Activated effector memory CD4-positive, alpha-beta T cell treated with Interleukin-2 at 50 U/mL for 16 hours (primary cell): ENCODE data around the gene DOK4.
"Not testable (repeated sequence)": the region's sequence is repeated elsewhere in the genome, so short reads cannot be mapped to it uniquely, and the experiment has no call there.

Experiments used
- DNase-seq: peaks from one replicate; pipeline ENCODE4 v3.0.0-alpha.2; 2020

The DOK4 gene

GRCh38 chr16:57500578-57501111, 14.4 kb upstream of the DOK4 start:
- DNase-seq, result no peak

- not testable (repeated sequence) for DNase-seq
Observed at GRCh38 chr16:57499941-57500340, 13.6 kb upstream of the DOK4 start.

- DNase-seq, result no peak
Observed at GRCh38 chr16:57498031-57498430, 11.7 kb upstream of the DOK4 start.

GRCh38 chr16:57497121-57497520, 10.8 kb upstream of the DOK4 start:
- no peak for DNase-seq

- no peak for DNase-seq
Observed at GRCh38 chr16:57493767-57494166, 7.5 kb upstream of the DOK4 start.

- DNase-seq, result no peak
Observed at GRCh38 chr16:57489229-57489628, 2.9 kb upstream of the DOK4 start.

GRCh38 chr16:57486858-57487834, 853 bp upstream of the DOK4 start:
- DNase-seq, result no peak

- no peak for DNase-seq
Observed at GRCh38 chr16:57485091-57485915, 990 bp downstream of the DOK4 start.

- no peak for DNase-seq
Observed at GRCh38 chr16:57484515-57485005, 1.7 kb downstream of the DOK4 start.

- DNase-seq, result no peak
Observed at GRCh38 chr16:57483725-57484514, 2.4 kb downstream of the DOK4 start.

- no peak for DNase-seq
Observed at GRCh38 chr16:57482845-57483545, 3.3 kb downstream of the DOK4 start.

- DNase-seq, result no peak
Observed at GRCh38 chr16:57481421-57481820, 4.9 kb downstream of the DOK4 start.

- no peak for DNase-seq
Observed at GRCh38 chr16:57480754-57481230, 5.5 kb downstream of the DOK4 start.

GRCh38 chr16:57479976-57480753, 6.1 kb downstream of the DOK4 start:
- DNase-seq, result no peak

- DNase-seq, result no peak
Observed at GRCh38 chr16:57479205-57479975, 6.9 kb downstream of the DOK4 start.

- DNase-seq, result no peak
Observed at GRCh38 chr16:57478396-57479204, 7.7 kb downstream of the DOK4 start.

GRCh38 chr16:57477531-57478202, 8.6 kb downstream of the DOK4 start:
- DNase-seq, result no peak
